Measurements from ENCODE around the gene CCDC88B. TPM values are rescaled to one million over a fixed set of nuclear protein-coding genes. Genes with fewer than 3 reads are reported as not detected.

CCDC88B gene
- total RNA-seq, 2 donors from 2014 or later, result 15.0 to 52.2 TPM

- Histone ChIP-seq H3K4me3 (no peak overlapping the region), H3K27me3 (no peaks in the 10 kb centered on the region), H3K9ac (ENCODE audit: low read depth in 2 of 2, low read length in 2 of 2) (no peak overlapping the region), H3K9me3 (no peaks in the 10 kb centered on the region), H3K27ac (no peak overlapping the region), H3K4me1 (no peaks in the 10 kb centered on the region), H3K36me3 (no peaks in the 10 kb centered on the region)
- no peak for DNase-seq
- no peak for TF ChIP-seq CTCF (IDR thresholded peaks at IDR 0.05)
- intact Hi-C loops (cut with DNase I), result no loop called here
Observed at GRCh38 chr11:64376071-64376470, 36.1 kb downstream of the CCDC88B start.

- Histone ChIP-seq H3K9ac (ENCODE audit: low read depth in 2 of 2, low read length in 2 of 2) (no peak overlapping the region), H3K27ac (no peak overlapping the region), H3K4me3 (no peak overlapping the region), H3K9me3 (no peaks in the 10 kb centered on the region), H3K4me1 (no peaks in the 10 kb centered on the region), H3K27me3 (no peaks in the 10 kb centered on the region), H3K36me3 (no peaks in the 10 kb centered on the region)
- intact Hi-C loops (cut with DNase I), result no loop called here
- no peak for TF ChIP-seq CTCF (IDR thresholded peaks at IDR 0.05)
- DNase-seq, result no peak
Observed at GRCh38 chr11:64378335-64378880, 38.4 kb downstream of the CCDC88B start.

- Histone ChIP-seq H3K4me1 (no peaks in the 10 kb centered on the region), H3K36me3 (no peaks in the 10 kb centered on the region), H3K9ac (ENCODE audit: low read depth in 2 of 2, low read length in 2 of 2) (no peak overlapping the region), H3K9me3 (no peaks in the 10 kb centered on the region), H3K27me3 (no peaks in the 10 kb centered on the region), H3K4me3 (no peak overlapping the region), H3K27ac (no peak overlapping the region)
- DNase-seq, result no peak
- no peak for TF ChIP-seq CTCF (IDR thresholded peaks at IDR 0.05)
- intact Hi-C loops (cut with DNase I), result no loop called here
Observed at GRCh38 chr11:64379160-64379559, 39.2 kb downstream of the CCDC88B start.

- no peak overlapping the region for H3K4me3 ChIP-seq
- no peak for DNase-seq
- H3K4me1 ChIP-seq, result no peaks in the 10 kb centered on the region
- no peak overlapping the region for H3K27ac ChIP-seq
- no peaks in the 10 kb centered on the region for H3K27me3 ChIP-seq
- intact Hi-C loops (cut with DNase I), result no loop called here
- H3K9me3 ChIP-seq, result no peaks in the 10 kb centered on the region
- H3K36me3 ChIP-seq, result no peaks in the 10 kb centered on the region
- TF ChIP-seq CTCF (IDR thresholded peaks at IDR 0.05), result no peak
- no peak overlapping the region for H3K9ac ChIP-seq (ENCODE audit: low read depth in 2 of 2, low read length in 2 of 2)
Observed at GRCh38 chr11:64379817-64380709, 40.1 kb downstream of the CCDC88B start.

GRCh38 chr11:64381350-64381749, 41.3 kb downstream of the CCDC88B start:
- DNase-seq, result no peak
- Histone ChIP-seq H3K9ac (ENCODE audit: low read depth in 2 of 2, low read length in 2 of 2) (no peak overlapping the region), H3K4me1 (no peaks in the 10 kb centered on the region), H3K4me3 (no peak overlapping the region), H3K27me3 (no peaks in the 10 kb centered on the region), H3K9me3 (no peaks in the 10 kb centered on the region), H3K27ac (no peak overlapping the region), H3K36me3 (no peaks in the 10 kb centered on the region)
- intact Hi-C loops (cut with DNase I), result no loop called here
- no peak for TF ChIP-seq CTCF (IDR thresholded peaks at IDR 0.05)

Measured in colonic mucosa (tissue), 4 donors.